Loucy (cell line): ENCODE measurements around the gene TMEM187.

ENCODE experiments used
- H2AFZ ChIP-seq: fragments of 200-600 bp; sonication (generic); 2 replicates; pipeline ENCODE4 v1.6.0; 2016; ENCODE audit warnings: antibody characterized with exemption, mild to moderate bottlenecking, low read length, moderate library complexity
- H3F3A ChIP-seq: fragments of 200-600 bp; 2 replicates; pipeline ENCODE4 v1.6.0; 2016; ENCODE audit warnings: antibody characterized with exemption, low read depth, mild to moderate bottlenecking
- H3K27me3 ChIP-seq: fragments of 200-600 bp; sonication (generic); 2 replicates; pipeline ENCODE4 v1.6.1; 2014; ENCODE audit warnings: low read length, mild to moderate bottlenecking; ENCODE audit not compliant: insufficient read depth, poor library complexity, severe bottlenecking
- H3K36me3 ChIP-seq: fragments of 200-600 bp; sonication (generic); 2 replicates; pipeline ENCODE4 v1.6.1; 2016; ENCODE audit warnings: low read length; ENCODE audit not compliant: insufficient read depth
- H3K4me1 ChIP-seq: fragments of 200-600 bp; sonication (generic); 2 replicates; pipeline ENCODE4 v1.5.1; 2014; ENCODE audit warnings: low read length, mild to moderate bottlenecking; ENCODE audit not compliant: insufficient read depth, poor library complexity, severe bottlenecking
- H3K4me2 ChIP-seq: fragments of 200-600 bp; sonication (generic); 2 replicates; pipeline ENCODE4 v1.6.0; 2014; ENCODE audit warnings: antibody characterized with exemption, low read length, low read depth, mild to moderate bottlenecking; ENCODE audit not compliant: poor library complexity, severe bottlenecking
- H3K4me3 ChIP-seq: fragments of 200-600 bp; sonication (generic); 2 replicates; pipeline ENCODE4 v1.5.1; 2014; ENCODE audit warnings: low read length, mild to moderate bottlenecking, mixed read lengths; ENCODE audit not compliant: poor library complexity, severe bottlenecking
- H3K79me2 ChIP-seq: fragments of 200-600 bp; sonication (generic); 2 replicates; pipeline ENCODE4 v1.6.1; 2014; ENCODE audit warnings: low read length; ENCODE audit not compliant: insufficient read depth
- H3K9ac ChIP-seq: fragments of 200-600 bp; sonication (generic); 2 replicates; pipeline ENCODE4 v1.6.0; 2014; ENCODE audit warnings: mild to moderate bottlenecking, low read depth, low read length, moderate library complexity; ENCODE audit not compliant: poor library complexity, severe bottlenecking
- H3K9me2 ChIP-seq: fragments of 200-600 bp; sonication (generic); replicated peaks from 2 replicates; pipeline ENCODE4 v1.6.1; 2016; ENCODE audit warnings: low read depth, low read length, mixed read lengths
- H3K9me3 ChIP-seq: fragments of 200-600 bp; sonication (generic); 2 replicates; pipeline ENCODE4 v1.6.1; 2014; ENCODE audit warnings: mild to moderate bottlenecking, antibody characterized with exemption, low read length, low read depth; ENCODE audit not compliant: insufficient read depth
- H4K20me1 ChIP-seq: fragments of 200-600 bp; sonication (generic); 2 replicates; pipeline ENCODE4 v1.6.0; 2014; ENCODE audit warnings: antibody characterized with exemption, low read length, mild to moderate bottlenecking; ENCODE audit not compliant: insufficient read depth, poor library complexity, severe bottlenecking
- CTCF ChIP-seq: fragments of 200-600 bp; sonication (generic); conservative IDR thresholded peaks from 2 replicates; pipeline ENCODE4 v1.5.1; 2014; ENCODE audit warnings: mild to moderate bottlenecking, antibody characterized with exemption, low read length
- EZH2phosphoT487 ChIP-seq: fragments of 200-600 bp; IDR thresholded peaks from 2 replicates; pipeline ENCODE4 v1.6.1; 2018; ENCODE audit warnings: antibody characterized with exemption, mild to moderate bottlenecking, moderate library complexity, borderline replicate concordance

The TMEM187 gene

GRCh38 chrX:153963546-153963945 is 9.0 kb upstream of the TMEM187 start:
- peaks cover 58% of the 10 kb centered on the region for H4K20me1 ChIP-seq

GRCh38 chrX:153964105-153964504 is 8.4 kb upstream of the TMEM187 start:
- Histone ChIP-seq H3K9me3 (no peaks in the 10 kb centered on the region), H3K79me2 (peaks cover 82% of the 10 kb centered on the region), H2AFZ (no peak overlapping the region), H3K4me3 (no peak overlapping the region), H3K36me3 (peaks cover 55% of the 10 kb centered on the region; the same call in 1 of the 2 replicates), H3K27me3 (no peaks in the 10 kb centered on the region), H4K20me1 (peaks cover 63% of the 10 kb centered on the region), H3K4me2 (no peak overlapping the region), H3F3A (no peaks in the 10 kb centered on the region), H3K9me2 (no peaks in the 10 kb centered on the region), H3K9ac (no peak overlapping the region), H3K4me1 (peaks cover 12% of the 10 kb centered on the region)
- no peak for TF ChIP-seq EZH2phosphoT487
- TF ChIP-seq CTCF: no peak

More at GRCh38 chrX:153963546-153963945, 9.0 kb upstream of the TMEM187 start:
- TF ChIP-seq EZH2phosphoT487 (no peak), CTCF (no peak)
- Histone ChIP-seq H3K9me2 (no peaks in the 10 kb centered on the region), H3K9me3 (no peaks in the 10 kb centered on the region), H3K4me1 (peaks cover 12% of the 10 kb centered on the region), H3K9ac (no peak overlapping the region), H3K27me3 (no peaks in the 10 kb centered on the region), H3K4me3 (no peak overlapping the region), H2AFZ (no peak overlapping the region), H3K36me3 (peaks cover 61% of the 10 kb centered on the region; the same call in 1 of the 2 replicates), H3K4me2 (no peak overlapping the region), H3F3A (no peaks in the 10 kb centered on the region), H3K79me2 (peaks cover 77% of the 10 kb centered on the region)

GRCh38 chrX:153965406-153965805 is 7.1 kb upstream of the TMEM187 start:
- no peaks in the 10 kb centered on the region for H3K9me2 ChIP-seq
- H2AFZ ChIP-seq: no peak overlapping the region
- H3K9me3 ChIP-seq: no peaks in the 10 kb centered on the region
- peaks cover 12% of the 10 kb centered on the region for H3K4me1 ChIP-seq
- no peaks in the 10 kb centered on the region for H3F3A ChIP-seq
- peak overlapping the region; percentile 97 for H3K4me2 ChIP-seq
- no peak for TF ChIP-seq CTCF
- no peak for TF ChIP-seq EZH2phosphoT487
- peaks cover 42% of the 10 kb centered on the region; the same call in 1 of the 2 replicates for H3K36me3 ChIP-seq
- H3K79me2 ChIP-seq: peaks cover 94% of the 10 kb centered on the region
- peak overlapping the region; percentile 96 for H3K4me3 ChIP-seq
- peaks cover 6% of the 10 kb centered on the region for H3K27me3 ChIP-seq
- H3K9ac ChIP-seq: no peak overlapping the region
- peaks cover 72% of the 10 kb centered on the region for H4K20me1 ChIP-seq
